GM12878 (cell line): ENCODE data around the gene MRPL33. TPM values are rescaled to one million over a fixed set of nuclear protein-coding genes. Genes with fewer than 3 reads are reported as not detected.

Experiments
- ATAC-seq: fragments of 200-7000 bp; cut with Tn5 transposase; 3 replicates; pipeline ENCODE4 v1.9.1; 2020; ENCODE audit warnings: mild to moderate bottlenecking, moderate library complexity
- BruUV-seq: library from RNA; stranded (reverse); fragments of 400-500 nt; replicated peaks from 2 replicates; lab custom pipeline; 2021; lab: Mats Ljungman, UMichigan
- CTCF ChIA-PET: fragments of 300-600 bp; sonication (Branson Sonifier 250); formaldehyde crosslinking; extraction: SDS; loops from one replicate; lab custom pipeline; 2021; ENCODE audit warnings: inconsistent platforms; lab: Yijun Ruan, JAX
- POLR2A ChIA-PET: fragments of 350-600 bp; formaldehyde crosslinking; extraction: SDS; loops from one replicate; lab custom pipeline; 2021; ENCODE audit warnings: inconsistent platforms; lab: Charles Lee
- RAD21 ChIA-PET: fragments of 300-600 bp; sonication (Branson Sonifier 250); formaldehyde crosslinking; loops from one replicate; lab custom pipeline; 2023; ENCODE audit warnings: antibody characterized with exemption; ENCODE audit not compliant: unreplicated experiment; lab: Charles Lee
- SMC1A ChIA-PET: fragments of 300-600 bp; sonication (Branson Sonifier 250); formaldehyde crosslinking; loops from one replicate; lab custom pipeline; 2023; ENCODE audit not compliant: unreplicated experiment, uncharacterized antibody; lab: Charles Lee
- DNase-seq: peaks from one replicate; pipeline ENCODE4 v3.0.0-alpha.2; 2011; ENCODE audit warnings: low read depth, low spot score
- FAIRE-seq: peaks from 3 replicates; lab custom pipeline; 2011; peaks lifted over from hg19 to GRCh38; lab: Jason Lieb, UNC
- H2AFZ ChIP-seq: 2 replicates; pipeline ENCODE4 v1.6.0; 2011; ENCODE audit warnings: low read depth, low read length, control low read depth; ENCODE audit not compliant: control insufficient read depth
- H3K27ac ChIP-seq: 2 replicates; pipeline ENCODE4 v1.5.1; 2011; ENCODE audit warnings: control low read depth; ENCODE audit not compliant: control insufficient read depth, insufficient read depth
- H3K27me3 ChIP-seq, 2 experiments: replicated peaks in 1 of 2; 2 replicates each; pipeline versions ENCODE4 v1.6.0 to v1.6.1; 2011; ENCODE audit warnings: low read length in 1 of 2; ENCODE audit not compliant: control insufficient read depth in 2 of 2, insufficient read depth in 2 of 2
- H3K36me3 ChIP-seq, 2 experiments: 2 replicates each; pipeline ENCODE4 v1.5.1; 2011; ENCODE audit warnings: low read length in 1 of 2; ENCODE audit not compliant: control insufficient read depth in 2 of 2, insufficient read depth in 2 of 2
- H3K4me1 ChIP-seq: 2 replicates; pipeline ENCODE4 v1.6.1; 2011; ENCODE audit warnings: mild to moderate bottlenecking, low read length, moderate library complexity, mixed read lengths; ENCODE audit not compliant: control insufficient read depth, insufficient read depth
- H3K4me2 ChIP-seq: 2 replicates; pipeline ENCODE4 v1.6.0; 2011; ENCODE audit warnings: control low read depth; ENCODE audit not compliant: control insufficient read depth, insufficient read depth
- H3K4me3 ChIP-seq: fragments of 200-600 bp; sonication (generic); 2 replicates; pipeline ENCODE4 v1.5.1; 2016
- H3K79me2 ChIP-seq: 2 replicates; pipeline ENCODE4 v1.6.0; 2011; ENCODE audit warnings: low read length; ENCODE audit not compliant: control insufficient read depth, insufficient read depth
- H3K9ac ChIP-seq: 2 replicates; pipeline ENCODE4 v1.8.0; 2011; ENCODE audit warnings: low read length, control low read depth, mixed read lengths; ENCODE audit not compliant: control insufficient read depth, insufficient read depth
- H3K9me3 ChIP-seq: replicated peaks from 3 replicates; pipeline ENCODE4 v1.5.1; 2011; ENCODE audit warnings: mild to moderate bottlenecking, low read length; ENCODE audit not compliant: control insufficient read depth, insufficient read depth
- H4K20me1 ChIP-seq: 2 replicates; pipeline ENCODE4 v1.6.0; 2011; ENCODE audit not compliant: control insufficient read depth, insufficient read depth
- CREM ChIP-seq: IDR thresholded peaks from 2 replicates; pipeline ENCODE4 v1.6.1; 2014; ENCODE audit warnings: antibody characterized with exemption, low read depth
- NR2C1 ChIP-seq: fragments of 450-650 bp; IDR thresholded peaks from 2 replicates; pipeline ENCODE4 v1.6.1; 2017; ENCODE audit warnings: antibody characterized with exemption, mild to moderate bottlenecking, moderate library complexity
- NRF1 ChIP-seq: conservative IDR thresholded peaks from 2 replicates; pipeline ENCODE4 v1.6.1; 2011; ENCODE audit warnings: mild to moderate bottlenecking, low read depth, low read length, improper control_type of control experiment
- SMAD1 ChIP-seq: fragments of 450-650 bp; IDR thresholded peaks from 2 replicates; pipeline ENCODE4 v1.6.1; 2018; ENCODE audit warnings: mild to moderate bottlenecking, low read depth; ENCODE audit not compliant: partially characterized antibody
- SUZ12 ChIP-seq: fragments of 200-600 bp; sonication (generic); IDR thresholded peaks from one replicate; pipeline ENCODE4 v1.6.1; 2018; ENCODE audit warnings: antibody characterized with exemption, mild to moderate bottlenecking; ENCODE audit not compliant: unreplicated experiment
- TCF12 ChIP-seq: IDR thresholded peaks from 2 replicates; pipeline ENCODE4 v1.6.1; 2011; ENCODE audit warnings: low read depth, mild to moderate bottlenecking, low read length
- ZBTB33 ChIP-seq: fragments of 450-650 bp; IDR thresholded peaks from 2 replicates; pipeline ENCODE4 v1.6.1; 2017; ENCODE audit warnings: mild to moderate bottlenecking
- WGBS: methylation state at CpG from one replicate; pipeline ENCODE4 v1.1.6; 2016; ENCODE audit warnings: low lambda C conversion rate; ENCODE audit not compliant: insufficient replicate concordance, insufficient coverage; ENCODE audit errors: missing lambda C conversion rate; 5-methylcytosine and 5-hydroxymethylcytosine counted together
- in situ Hi-C: fragments of 300-500 bp; cut with MboI; formaldehyde crosslinking; loops from 9 replicates; pipeline ENCODE4 v1.14.3; 2018; ENCODE audit warnings: mixed read lengths
- intact Hi-C: fragments of 100-400 bp; cut with micrococcal nuclease; formaldehyde crosslinking; loops from one replicate; pipeline ENCODE4 v1.14.2; 2022; ENCODE audit not compliant: unreplicated experiment
- polyA plus RNA-seq, 11 experiments: library from polyadenylated mRNA; depleted of rRNA in 4 of 11; unstranded in 6 of 11; stranded (reverse) in 5 of 11; fragments of >200 nt; fragmentation: Nextera tagmentation in 4 of 11; fragmentation: Illumina TruSeq in 1 of 11; extraction: Ambion mirVana in 4 of 11; extraction: Trizol in 1 of 11; gene quantifications; 1 replicate in 1 of 11; 2 replicates in 10 of 11; pipeline versions ENCODE4 v1.2.1 to v1.2.3, GENCODE V29; 2011 to 2016; ENCODE audit warnings: inconsistent platforms in 2 of 11, missing spikeins in 2 of 11, low read depth in 1 of 11
- total RNA-seq, 4 experiments: library from RNA; depleted of rRNA in 3 of 4; stranded (reverse); fragments of >200 nt in 3 of 4; fragmentation: Illumina TruSeq in 1 of 4; extraction: Trizol in 1 of 4; gene quantifications; 2 replicates each; pipeline versions ENCODE4 v1.2.1 to v1.2.3, GENCODE V29; 2013 to 2021

The MRPL33 gene
- total and polyA plus RNA-seq, 10 of the 15 experiments (the other 5 are each of a cell fraction or from before 2014, with no cell fraction given) = 50.1 to 318 (median 160) TPM

- TF ChIP-seq ZBTB33 = no peak
- no peak for TF ChIP-seq CREM
- TF ChIP-seq TCF12 = no peak
- TF ChIP-seq SUZ12 = no peak
- no peak for TF ChIP-seq NR2C1
- no peak for TF ChIP-seq NRF1
These were observed 38.3 kb downstream of the MRPL33 start (continued) for GRCh38 chr2:27809761-27810241.

GRCh38 chr2:27810455-27810854 lies 38.9 kb downstream of the MRPL33 start:
- Histone ChIP-seq H3K9ac (no peak overlapping the region), H4K20me1 (no peaks in the 10 kb centered on the region), H3K27ac (no peak overlapping the region), H3K4me3 (no peak overlapping the region), H3K79me2 (no peaks in the 10 kb centered on the region), H3K36me3 (no peaks in the 10 kb centered on the region), H3K27me3 (no peaks in the 10 kb centered on the region), H3K4me1 (no peaks in the 10 kb centered on the region), H3K9me3 (no peaks in the 10 kb centered on the region), H2AFZ (no peak overlapping the region), H3K4me2 (no peak overlapping the region)
- ATAC-seq (no peak), FAIRE-seq (no peak), DNase-seq (no peak)
- in situ Hi-C loops = no loop called here
- ChIA-PET SMC1A (no interaction called here), RAD21 (no interaction called here), CTCF (interaction anchor here (1.0 kb wide), 1 partner anchor 38 kb away, joined by 3 read pairs; no protein-coding TSS in a partner anchor), POLR2A (no interaction called here)
- intact Hi-C loops = no loop called here
- 24% methylated on average over 3 of the region's 3 CpGs for WGBS
- no peak for TF ChIP-seq SMAD1
- BruUV-seq = no TSS peak
